ENCODE data around the gene SLC39A7. TPM values are rescaled to one million over a fixed set of nuclear protein-coding genes. Genes with fewer than 3 reads are reported as not detected.

The SLC39A7 gene
- 100 to 1,000 TPM in 2 of 6 donors, 10 to 100 TPM in 4; 37.7 to 104 (median 86.7) TPM for total RNA-seq

GRCh38 chr6:33200219-33201146 is at the start of gene SLC39A7, which contains the start of gene RXRB:
SLC39A7 (plus strand) TSS chr6:33200867; CDS start chr6:33201246, 379 bp downstream.
RXRB (minus strand) TSS chr6:33200665; CDS start chr6:33200476, 189 bp downstream.
- 1% methylated on average over 34 to 55 of the region's 68 CpGs for WGBS, 2 donors
- peak in 2 of 4 donors; percentile 79 to 88 for TF ChIP-seq POLR2A (IDR thresholded peaks at IDR 0.05)
- peak; percentile 76 to 84 for TF ChIP-seq POLR2AphosphoS5 (IDR thresholded peaks at IDR 0.05)
- peak in 2 of 6 experiments; percentile 10 to 21 for TF ChIP-seq CTCF (IDR thresholded peaks at IDR 0.05)
- no peak for TF ChIP-seq EP300 (IDR thresholded peaks at IDR 0.05)
- Histone ChIP-seq H3K4me1 (peaks cover 49 to 68% (median 53%) of the 10 kb centered on the region in 4 donors), H3K27ac (peak within 1 kb of the TSS; percentile 97 to 99 (median 98)), H3K9me3 (no peaks in the 10 kb centered on the region), H3K4me3 (peak within 1 kb of the TSS; percentile 69 to 93 (median 84)), H3K36me3 (peaks cover 23 to 45% (median 35%) of the 10 kb centered on the region in 4 donors), H3K27me3 (no peaks in the 10 kb centered on the region)
- DNase-seq, result peak; percentile 95 to 99
- peak; percentile 93 for ATAC-seq (ENCODE audit: low FRiP score in 2 of 2)

- H3K4me1 ChIP-seq, result no peaks in the 10 kb centered on the region
- TF ChIP-seq EP300 (IDR thresholded peaks at IDR 0.05), result no peak
- no peak for TF ChIP-seq POLR2A (IDR thresholded peaks at IDR 0.05)
- no peak for TF ChIP-seq POLR2AphosphoS5 (IDR thresholded peaks at IDR 0.05)
- TF ChIP-seq CTCF (IDR thresholded peaks at IDR 0.05), result no peak
- ATAC-seq (ENCODE audit: low FRiP score in 2 of 2) (no peak), DNase-seq (no peak)
- no peak overlapping the region for H3K4me3 ChIP-seq
- H3K27ac ChIP-seq, result no peak overlapping the region
- H3K36me3 ChIP-seq, result no peaks in the 10 kb centered on the region
- no peaks in the 10 kb centered on the region for H3K27me3 ChIP-seq
- WGBS, 2 donors, result 85 to 86% methylated on average over 1 of the region's 1 CpG
- H3K9me3 ChIP-seq, result peaks cover 0 to 14% (median 11%) of the 10 kb centered on the region in 4 donors
These were observed 49.6 kb upstream of the SLC39A7 start for GRCh38 chr6:33151050-33151449.

GRCh38 chr6:33154349-33154748 is 46.3 kb upstream of the SLC39A7 start:
- H3K4me1 ChIP-seq, result no peaks in the 10 kb centered on the region
- DNase-seq (no peak), ATAC-seq (ENCODE audit: low FRiP score in 2 of 2) (no peak)
- no peak overlapping the region for H3K4me3 ChIP-seq
- H3K27me3 ChIP-seq, result no peaks in the 10 kb centered on the region
- TF ChIP-seq CTCF (IDR thresholded peaks at IDR 0.05) (no peak), POLR2A (IDR thresholded peaks at IDR 0.05) (no peak), EP300 (IDR thresholded peaks at IDR 0.05) (no peak), POLR2AphosphoS5 (IDR thresholded peaks at IDR 0.05) (no peak)
- H3K27ac ChIP-seq, result no peak overlapping the region
- no peaks in the 10 kb centered on the region for H3K36me3 ChIP-seq
- H3K9me3 ChIP-seq, result peaks cover 0 to 14% (median 11%) of the 10 kb centered on the region in 4 donors
- 57 to 65% methylated on average over 4 of the region's 4 CpGs for WGBS, 2 donors

GRCh38 chr6:33156561-33156960 is 44.1 kb upstream of the SLC39A7 start:
- WGBS, 2 donors, result 78 to 96% methylated on average over 6 of the region's 6 CpGs
- Histone ChIP-seq H3K36me3 (no peaks in the 10 kb centered on the region), H3K27me3 (no peaks in the 10 kb centered on the region), H3K27ac (no peak overlapping the region), H3K4me1 (peaks cover 9 to 11% (median 10%) of the 10 kb centered on the region in 4 donors), H3K9me3 (peaks cover 0 to 11% (median 10%) of the 10 kb centered on the region in 4 donors), H3K4me3 (no peak overlapping the region)
- no peak for TF ChIP-seq EP300 (IDR thresholded peaks at IDR 0.05)
- TF ChIP-seq POLR2AphosphoS5 (IDR thresholded peaks at IDR 0.05), result no peak
- no peak for TF ChIP-seq CTCF (IDR thresholded peaks at IDR 0.05)
- TF ChIP-seq POLR2A (IDR thresholded peaks at IDR 0.05), result no peak
- ATAC-seq (ENCODE audit: low FRiP score in 2 of 2), result no peak
- no peak for DNase-seq

Measured in upper lobe of left lung (tissue), 6 donors.